Ovary (tissue), 9 donors: ENCODE results near the gene MAP2K6. TPM values are rescaled to one million over a fixed set of nuclear protein-coding genes. Genes with fewer than 3 reads are reported as not detected.

Source experiments
- DNase-seq, 5 donors: peaks; one replicate each; pipeline ENCODE4 v3.0.0-alpha.2; 2019 to 2020
- H3K27ac ChIP-seq, 2 donors: fragments of 200-600 bp; one replicate each; pipeline versions ENCODE4 v1.5.1 to v1.8.0; 2019 to 2022
- H3K27me3 ChIP-seq: fragments of 200-600 bp; one replicate; pipeline ENCODE4 v1.8.0; 2022
- H3K36me3 ChIP-seq: fragments of 200-600 bp; sonication (generic); one replicate; pipeline ENCODE4 v1.5.1; 2019
- H3K4me1 ChIP-seq: one replicate; pipeline ENCODE4 v1.8.1; 2013; ENCODE audit warnings: mild to moderate bottlenecking, moderate library complexity; ENCODE audit not compliant: insufficient read depth
- H3K4me3 ChIP-seq: fragments of 200-600 bp; sonication (generic); one replicate; pipeline ENCODE4 v1.5.1; 2017
- H3K9me3 ChIP-seq, 2 donors: fragments of 200-600 bp in 1 of 2; sonication (generic) in 1 of 2; one replicate each; pipeline versions ENCODE4 v1.5.1 to v1.8.1; 2013 to 2019; ENCODE audit warnings: mild to moderate bottlenecking in 1 of 2, moderate library complexity in 1 of 2
- CTCF ChIP-seq, 3 donors: fragments of 450-650 bp in 2 of 3; fragments of 200-600 bp in 1 of 3; IDR thresholded peaks; one replicate each; pipeline versions ENCODE4 v1.5.1 to v1.8.0; 2016 to 2022; ENCODE audit warnings: antibody characterized with exemption in 3 of 3, mild to moderate bottlenecking in 1 of 3
- EP300 ChIP-seq: sonication (generic); formaldehyde crosslinking; IDR thresholded peaks from one replicate; pipeline ENCODE4 v1.6.1; 2017; ENCODE audit warnings: antibody characterized with exemption
- POLR2A ChIP-seq: fragments of 450-650 bp; IDR thresholded peaks from one replicate; pipeline ENCODE4 v1.6.1; 2017; ENCODE audit warnings: antibody characterized with exemption, mild to moderate bottlenecking, moderate library complexity
- WGBS, 3 donors: extraction: QIAGEN DNeasy Blood & Tissue Kit in 1 of 3; methylation state at CpG; one replicate each; pipeline versions ENCODE4 v1.1.5 to v1.1.7; 2013 to 2017; 5-methylcytosine and 5-hydroxymethylcytosine counted together
- intact Hi-C, 4 donors: fragments of 100-400 bp; cut with DNase I; formaldehyde crosslinking; loops; one replicate each; pipeline versions ENCODE4 v1.11.0 to v1.15.1; 2022 to 2023
- polyA plus RNA-seq, 2 donors: library from polyadenylated mRNA; stranded (reverse); fragments of 200-250 nt in 1 of 2; fragments of 350-450 nt in 1 of 2; fragmentation: Illumina TruSeq in 1 of 2; extraction: RNeasy Lipid Tissue Mini Kit (QIAGEN cat#74804) in 1 of 2; gene quantifications; one replicate each; pipeline ENCODE4 v1.2.3, GENCODE V29; 2013 to 2014
- total RNA-seq, 7 donors: library from RNA; depleted of rRNA in 2 of 7; stranded (reverse); fragments of >200 nt in 2 of 7; fragmentation: NEBNext Ultra II Directional in 3 of 7; extraction: Animal tissue kit (Norgen Biotek cat#: 25700) in 3 of 7; gene quantifications; one replicate each; pipeline versions ENCODE4 v1.1.0 to v1.2.4, GENCODE V29; 2016 to 2023
- donor health status: DM: no; HTN: no; CAD: no; lungs with moderate emphysema.
- donor health status: DM: no; HTN: no; CAD: no.
- donor health status: Bipolar disorder and iron deficiency.
- donor health status: DM: yes; HTN: yes; CAD: no.
- donor health status: DM: no; HTN: no; CAD: no.
- donor health status: DM: yes; HTN: yes; CAD: no.

MAP2K6 gene
- total and polyA plus RNA-seq, 9 donors, result 1.0 to 8.4 (median 3.5) TPM

GRCh38 chr17:69423450-69423849 is 9.0 kb downstream of the MAP2K6 start:
- H3K27me3 ChIP-seq, result no peaks in the 10 kb centered on the region
- intact Hi-C loops, result no loop called here
- WGBS, 3 donors, result 77 to 82% (median 78%) methylated on average over 5 of the region's 5 CpGs
- H3K4me3 ChIP-seq, result no peak overlapping the region
- no peak overlapping the region for H3K27ac ChIP-seq
- no peak for DNase-seq
- H3K9me3 ChIP-seq, result no peaks in the 10 kb centered on the region
- no peaks in the 10 kb centered on the region for H3K36me3 ChIP-seq
- no peaks in the 10 kb centered on the region for H3K4me1 ChIP-seq
- no peak for TF ChIP-seq CTCF (IDR thresholded peaks at IDR 0.05)
- TF ChIP-seq EP300, result no peak
- no peak for TF ChIP-seq POLR2A

GRCh38 chr17:69424287-69425041 is 10.0 kb downstream of the MAP2K6 start:
- Histone ChIP-seq H3K4me1 (no peaks in the 10 kb centered on the region), H3K27ac (no peak overlapping the region), H3K36me3 (no peaks in the 10 kb centered on the region), H3K9me3 (no peaks in the 10 kb centered on the region), H3K27me3 (no peaks in the 10 kb centered on the region), H3K4me3 (no peak overlapping the region)
- no peak for TF ChIP-seq CTCF (IDR thresholded peaks at IDR 0.05)
- WGBS, 3 donors, result 93 to 94% (median 94%) methylated on average over 8 of the region's 8 CpGs
- no peak for DNase-seq
- intact Hi-C loops, result no loop called here

- no peak overlapping the region for H3K27ac ChIP-seq
Observed at GRCh38 chr17:69425978-69426377, 11.5 kb downstream of the MAP2K6 start.

GRCh38 chr17:69427486-69428197 is 13.1 kb downstream of the MAP2K6 start:
- Histone ChIP-seq H3K27ac (no peak overlapping the region), H3K4me1 (no peaks in the 10 kb centered on the region), H3K4me3 (no peak overlapping the region), H3K36me3 (no peaks in the 10 kb centered on the region), H3K9me3 (no peaks in the 10 kb centered on the region), H3K27me3 (no peaks in the 10 kb centered on the region)
- DNase-seq, result no peak
- TF ChIP-seq POLR2A (no peak), EP300 (no peak), CTCF (IDR thresholded peaks at IDR 0.05) (no peak)
- 90 to 96% (median 92%) methylated on average over 2 of the region's 2 CpGs for WGBS, 3 donors
- intact Hi-C loops, result no loop called here

More at GRCh38 chr17:69425978-69426377, 11.5 kb downstream of the MAP2K6 start:
- no peaks in the 10 kb centered on the region for H3K36me3 ChIP-seq
- H3K27me3 ChIP-seq, result no peaks in the 10 kb centered on the region
- 62 to 73% (median 69%) methylated on average over 3 of the region's 3 CpGs for WGBS, 3 donors
- TF ChIP-seq POLR2A (no peak), EP300 (no peak), CTCF (IDR thresholded peaks at IDR 0.05) (no peak)
- H3K4me3 ChIP-seq, result no peak overlapping the region
- no peaks in the 10 kb centered on the region for H3K4me1 ChIP-seq
- no peaks in the 10 kb centered on the region for H3K9me3 ChIP-seq
- intact Hi-C loops, result no loop called here
- no peak for DNase-seq
